Measurements from ENCODE around the gene MTTP.

MTTP gene

DNA sequence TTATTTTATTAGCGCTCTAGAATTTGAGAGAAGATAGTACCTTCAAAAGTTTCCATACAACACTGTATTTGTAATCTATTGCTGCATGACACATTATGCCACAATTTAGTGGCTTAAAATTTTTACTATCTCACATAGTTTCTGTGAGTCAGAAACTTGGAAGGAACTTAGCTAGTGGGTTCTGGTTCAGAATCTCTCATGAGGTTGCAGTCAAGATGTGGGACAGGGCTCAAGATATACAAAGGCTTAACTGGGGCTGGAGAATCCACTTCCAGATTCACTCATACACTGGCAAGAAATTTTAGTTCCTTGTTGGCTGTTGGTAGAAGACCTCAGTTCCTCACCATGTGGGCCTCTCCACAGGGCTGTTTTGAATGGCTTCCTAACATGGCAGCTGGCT lies 94.5 kb downstream of the MTTP start:
- no peak for DNase-seq

DNA sequence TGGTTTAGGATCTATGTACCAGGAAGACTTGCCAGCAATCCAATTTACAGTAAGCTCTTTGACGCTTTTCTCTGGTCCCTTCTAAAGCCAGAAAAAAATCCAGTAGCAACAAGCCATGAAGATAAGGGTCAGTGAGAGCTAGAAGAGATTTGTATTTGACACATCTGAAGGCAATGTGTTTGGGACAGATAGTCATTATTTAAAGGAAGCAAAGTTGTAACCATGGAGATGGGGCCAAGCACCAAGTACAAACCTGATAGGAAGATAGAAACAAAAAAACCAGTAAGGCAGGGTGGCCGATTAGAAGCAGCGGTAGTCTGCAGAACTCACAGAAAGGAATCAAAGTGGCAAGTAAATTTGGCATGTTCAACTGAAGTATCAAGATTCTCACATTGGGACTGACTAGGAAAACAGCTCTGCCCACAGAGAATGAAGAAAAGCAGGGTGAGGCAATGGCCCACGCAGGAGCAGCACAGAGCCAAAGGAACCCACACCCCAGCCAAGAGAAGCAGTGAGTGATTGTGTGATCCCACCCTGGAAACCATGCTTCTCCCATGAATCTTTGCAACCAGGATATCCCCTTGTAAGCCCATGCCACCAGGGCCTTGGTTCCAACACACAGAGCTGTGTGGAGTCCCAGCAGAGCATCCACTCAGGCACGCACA lies 95.9 kb downstream of the MTTP start:
- no peak for DNase-seq

Measured in hypothalamus (tissue), 51 donors.